HG03060 (cell line): ENCODE measurements around the gene PRKCA.

ENCODE experiments used
- ATAC-seq: cut with Tn5 transposase; IDR thresholded peaks from one replicate; pipeline ENCODE4 v1.9.1; 2021; ENCODE audit warnings: low read depth, moderate number of reproducible peaks; ENCODE audit not compliant: unreplicated experiment

Gene PRKCA

DNA sequence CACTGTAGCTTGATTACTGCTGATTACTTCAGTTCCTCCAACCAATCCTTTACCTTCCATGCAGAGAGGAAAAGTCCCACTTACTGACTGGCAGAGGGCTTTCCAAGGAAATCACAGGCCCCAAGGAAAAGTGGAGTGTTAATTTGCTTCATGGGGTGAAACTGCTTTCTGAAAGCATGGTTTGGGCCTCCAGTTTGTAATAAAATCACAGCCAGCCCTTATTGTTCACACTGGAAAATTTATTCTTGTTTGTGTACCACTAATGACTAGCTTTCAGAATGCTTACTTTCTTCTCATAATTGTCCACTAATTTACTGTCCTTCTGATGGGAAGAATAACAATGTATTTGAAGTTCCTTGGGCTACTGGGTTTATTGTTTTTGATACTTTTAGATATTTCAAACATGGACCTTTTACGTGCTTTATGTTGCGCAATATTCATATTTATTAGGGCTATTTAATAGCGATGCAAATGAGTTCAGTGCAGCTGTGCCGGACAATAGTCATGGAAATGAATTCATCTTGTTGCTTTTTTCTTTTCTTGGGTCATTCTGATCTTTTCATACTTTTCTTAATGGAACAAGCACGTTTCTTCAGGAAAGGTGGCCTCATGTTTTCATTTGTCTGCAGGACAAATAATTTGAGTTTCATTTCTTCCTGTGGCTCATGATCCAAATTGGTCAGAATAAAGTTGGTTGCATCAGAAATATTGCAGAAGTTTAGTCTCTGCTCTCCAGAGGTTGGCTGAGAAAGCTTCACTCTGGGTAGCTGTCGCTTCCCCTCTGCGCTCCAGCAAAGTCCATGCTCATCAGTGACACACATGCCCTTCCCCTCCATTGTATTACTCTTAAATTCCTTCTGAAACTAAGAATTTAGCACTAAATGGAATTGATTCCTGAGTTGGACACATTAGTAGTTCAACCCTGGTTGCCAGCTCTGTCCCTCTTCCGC is 128.7 kb downstream of the PRKCA start:
- ATAC-seq, result no peak

DNA sequence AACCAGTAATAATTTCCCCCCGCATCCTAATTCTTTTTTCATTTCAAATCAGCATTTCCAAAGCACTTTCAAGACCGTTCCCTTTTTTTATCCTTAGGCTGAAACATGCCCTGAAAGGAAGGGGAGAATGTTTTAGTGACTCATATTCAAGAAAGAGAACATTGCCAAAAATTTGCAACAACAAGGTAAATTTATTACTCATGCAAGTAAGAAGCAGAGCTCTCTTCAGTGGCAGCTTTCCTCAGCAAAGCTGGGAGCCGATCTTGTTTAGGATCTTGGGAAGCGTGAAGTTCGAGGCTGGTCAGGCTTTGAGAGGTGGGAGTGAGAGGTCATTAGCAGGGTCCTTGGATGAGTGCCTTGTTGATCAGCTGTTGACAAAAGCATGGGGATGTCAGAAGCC is 129.5 kb downstream of the PRKCA start:
- no peak for ATAC-seq

DNA sequence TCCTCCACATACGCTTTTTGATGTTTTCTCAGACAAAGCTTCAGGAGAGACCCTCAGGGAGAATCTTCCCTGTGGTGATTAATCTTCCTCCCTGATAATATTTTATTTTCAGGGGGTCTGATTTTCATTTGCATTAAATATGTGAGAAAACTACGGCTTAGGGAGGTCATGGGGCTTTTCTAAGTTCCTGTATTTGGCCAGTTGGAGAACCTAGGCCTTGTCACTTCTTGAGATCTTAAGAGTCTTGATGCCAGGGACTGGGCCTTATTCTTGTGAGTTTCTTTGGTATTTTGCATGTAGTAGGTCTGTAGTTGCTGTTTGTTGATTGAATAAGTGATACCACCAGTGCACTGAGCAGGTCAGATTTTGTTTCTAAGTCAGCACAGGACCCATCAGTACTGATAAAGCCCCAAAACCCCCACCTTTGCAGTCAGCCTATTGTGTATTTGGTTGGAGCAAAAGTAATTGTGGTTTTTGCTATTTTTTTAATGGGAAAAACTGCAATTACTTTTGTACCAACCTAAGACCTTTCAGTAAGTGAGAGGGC is 130.1 kb downstream of the PRKCA start:
- no peak for ATAC-seq

DNA sequence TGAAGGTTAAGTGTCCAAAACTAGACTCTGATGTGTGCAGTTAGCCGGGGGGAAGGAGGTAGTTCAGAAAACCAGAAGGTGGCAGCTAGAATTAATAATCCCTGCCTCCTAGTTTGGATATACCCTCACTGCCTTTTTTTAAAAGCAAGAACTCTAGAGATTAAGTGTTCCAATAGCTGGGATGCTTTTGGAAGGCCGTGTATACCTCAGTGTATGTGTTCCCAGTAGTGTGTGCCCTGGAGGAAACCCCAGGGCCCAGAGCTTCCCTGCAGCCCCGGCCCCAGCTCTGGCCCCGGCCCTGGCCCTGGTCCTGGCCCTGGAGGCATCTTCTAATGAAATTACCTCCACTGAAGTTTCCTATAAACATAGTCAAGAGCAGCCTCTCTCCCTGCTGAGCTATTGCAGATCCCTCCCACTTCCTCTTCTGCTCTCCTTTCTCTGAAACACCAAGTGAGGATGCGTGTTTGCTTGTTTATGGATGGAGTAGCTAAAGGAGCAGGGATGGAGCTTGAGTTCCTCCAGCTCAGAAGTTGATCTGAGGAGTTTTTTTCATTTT is 130.7 kb downstream of the PRKCA start:
- ATAC-seq, result no peak

DNA sequence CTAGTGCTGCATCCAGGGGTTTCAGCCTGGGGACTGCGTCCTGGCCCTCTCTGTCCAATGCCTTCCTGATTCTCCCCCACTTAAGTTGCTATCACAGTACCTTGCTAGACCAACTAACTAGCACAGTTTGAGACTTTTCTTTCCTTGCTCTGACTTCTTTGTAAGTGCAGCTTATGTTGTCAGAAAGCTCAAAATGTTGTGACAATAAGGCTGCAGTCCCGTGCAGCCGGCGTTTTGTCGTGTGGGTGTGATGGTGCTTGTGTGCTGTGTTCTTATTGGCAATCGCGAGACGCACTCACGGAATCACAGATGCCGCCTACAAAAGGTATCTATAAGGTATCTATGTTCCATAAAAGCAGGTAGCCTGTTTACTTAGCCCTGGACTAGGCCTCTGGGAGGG is 132.8 kb downstream of the PRKCA start:
- no peak for ATAC-seq

DNA sequence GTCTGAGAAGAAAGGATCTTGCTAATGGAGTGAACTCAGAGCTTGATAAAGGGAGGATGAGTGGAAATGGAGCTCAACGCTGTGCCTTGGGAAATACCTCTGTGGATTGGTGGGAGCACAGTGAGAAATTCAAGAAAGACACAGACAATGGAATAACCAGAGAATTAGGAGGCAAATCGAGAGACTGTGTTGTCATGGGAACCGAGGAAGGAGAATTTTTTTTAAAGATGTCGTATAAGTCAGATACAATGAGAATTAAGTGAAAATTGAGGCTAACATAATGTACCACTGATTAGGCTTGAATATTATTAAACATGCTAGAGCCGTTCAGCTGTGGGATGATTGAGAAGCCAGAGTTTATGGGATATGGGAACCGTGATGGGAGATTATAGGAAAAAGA is 134.2 kb downstream of the PRKCA start:
- no peak for ATAC-seq

DNA sequence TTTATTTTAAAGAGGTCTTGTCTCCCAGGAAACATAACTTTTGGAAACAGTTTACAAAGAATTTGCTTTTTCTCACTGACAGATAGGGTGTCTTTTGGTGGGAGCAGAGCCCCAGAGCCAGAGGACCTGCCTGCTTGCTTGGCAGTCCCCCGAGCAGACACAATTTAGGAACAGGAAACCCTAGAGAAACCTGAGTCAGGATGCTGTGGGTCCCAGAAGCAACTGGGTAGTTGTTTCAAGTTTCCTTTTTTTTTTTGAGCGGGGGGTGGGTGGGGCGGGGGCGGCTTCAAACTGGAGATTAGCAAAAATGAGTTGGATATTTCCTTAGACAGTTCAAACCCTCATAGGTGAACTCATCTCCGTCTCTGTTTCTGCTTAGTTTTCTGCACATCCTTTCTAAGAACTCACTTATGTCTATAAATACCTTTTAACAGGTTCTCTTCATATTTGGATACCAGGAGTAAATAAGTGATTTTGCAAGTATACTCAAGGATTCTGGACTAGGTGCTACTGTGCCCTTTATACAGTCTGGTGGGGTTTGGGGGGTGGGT is 135.1 kb downstream of the PRKCA start:
- no peak for ATAC-seq

DNA sequence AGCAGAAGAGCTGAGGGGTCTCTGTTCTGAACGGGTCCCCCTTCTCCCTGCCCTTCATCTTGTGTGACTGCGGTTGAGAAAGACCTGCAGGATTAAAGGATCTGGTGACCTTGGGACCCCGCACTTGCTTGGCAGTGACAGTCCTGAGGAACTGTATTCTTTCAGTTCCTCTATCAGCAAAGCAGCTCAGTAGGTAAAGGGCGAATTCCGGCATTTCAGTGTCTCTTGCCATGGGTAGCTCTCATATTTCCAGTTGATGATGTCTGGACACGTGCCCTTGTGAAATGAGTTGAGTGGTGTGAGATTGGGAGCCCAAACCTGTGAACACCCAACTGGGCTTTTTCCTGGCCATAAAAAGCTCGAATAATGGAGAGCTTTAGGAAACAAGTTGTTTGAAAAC is 135.7 kb downstream of the PRKCA start:
- ATAC-seq, result no peak

DNA sequence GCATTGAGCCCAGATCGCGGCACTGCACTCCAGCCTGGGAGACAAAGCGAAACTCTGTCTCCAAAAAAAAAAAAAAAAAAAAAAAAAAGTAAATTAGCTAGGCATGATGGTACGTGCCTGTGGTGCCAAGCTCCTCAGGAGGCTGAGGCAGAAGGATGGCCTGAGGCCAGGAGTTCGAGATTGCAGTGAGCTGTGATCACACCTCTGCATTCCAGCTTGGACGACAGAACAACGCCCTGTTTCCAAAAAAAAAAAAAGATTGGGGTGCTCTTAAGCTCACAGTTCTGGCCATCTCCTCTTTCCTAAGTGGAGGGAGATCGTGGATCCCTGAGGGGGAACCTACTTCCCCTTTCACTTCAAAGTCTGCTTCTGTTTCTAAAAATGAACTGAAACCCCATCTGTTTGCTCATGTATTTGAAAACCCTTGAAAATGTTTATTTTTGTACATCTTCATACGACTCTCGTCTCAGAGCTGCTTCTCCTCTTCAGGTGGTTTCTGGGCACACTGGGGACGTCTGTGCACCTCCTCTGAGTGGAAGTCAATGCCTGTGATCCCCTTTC is 138.8 kb downstream of the PRKCA start:
- ATAC-seq, result peak; percentile 72

DNA sequence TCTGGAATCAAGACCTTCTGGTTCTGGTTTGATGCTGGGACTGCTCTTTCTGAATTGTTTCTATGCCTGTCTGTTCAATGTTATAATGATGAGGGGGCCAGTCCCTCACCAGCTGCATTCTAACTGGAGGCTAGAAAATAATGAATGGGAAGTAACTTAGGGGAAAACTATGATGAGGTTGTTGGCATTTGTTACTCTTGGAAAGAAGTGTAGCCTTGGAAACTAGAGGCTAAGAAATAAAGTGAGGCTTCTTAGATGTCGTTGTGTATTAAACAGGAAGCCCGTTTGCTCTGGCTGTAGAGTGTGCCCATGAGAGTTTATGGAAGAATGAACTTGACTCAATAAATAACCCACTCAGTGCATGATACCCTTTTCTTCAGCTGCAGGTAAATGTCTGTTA is 140.8 kb downstream of the PRKCA start:
- no peak for ATAC-seq

DNA sequence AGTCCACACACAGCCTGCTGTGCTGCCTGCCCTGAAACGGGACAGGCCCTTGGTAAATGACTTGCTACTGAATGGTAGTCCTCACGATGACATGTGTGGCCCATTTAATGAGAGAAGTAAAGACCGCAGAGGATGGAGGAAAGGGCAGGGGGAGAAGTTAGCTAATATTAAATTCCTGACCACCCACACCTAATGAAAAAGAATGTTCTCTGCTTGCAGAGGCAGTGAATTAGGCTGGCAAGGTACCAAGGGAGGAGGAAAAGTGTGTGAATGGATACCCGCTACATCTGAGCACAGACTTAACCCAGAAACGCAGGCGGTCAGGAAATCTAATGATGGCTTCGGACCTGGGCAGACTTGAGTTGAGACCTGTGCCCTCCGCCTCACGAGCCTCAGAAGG is 141.2 kb downstream of the PRKCA start:
- no peak for ATAC-seq

DNA sequence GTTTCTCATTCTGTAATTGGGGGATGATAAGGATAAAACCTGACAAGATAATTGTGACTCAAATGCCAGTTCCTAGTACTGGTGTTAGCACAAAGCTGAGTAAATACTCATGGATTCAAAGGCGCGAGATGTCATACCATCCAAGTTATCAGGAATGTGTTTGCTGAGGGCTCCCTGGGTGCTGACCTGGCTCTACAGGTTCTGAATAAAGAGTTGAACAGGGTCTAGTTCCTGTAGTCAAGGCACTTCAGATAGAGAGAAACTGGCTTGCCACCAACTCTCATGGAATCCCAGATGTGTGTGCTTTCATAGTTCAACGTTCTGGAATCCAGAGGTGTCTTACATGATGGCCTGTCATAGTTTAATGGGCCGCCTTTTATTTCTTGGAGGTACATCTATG is 141.6 kb downstream of the PRKCA start:
- no peak for ATAC-seq

DNA sequence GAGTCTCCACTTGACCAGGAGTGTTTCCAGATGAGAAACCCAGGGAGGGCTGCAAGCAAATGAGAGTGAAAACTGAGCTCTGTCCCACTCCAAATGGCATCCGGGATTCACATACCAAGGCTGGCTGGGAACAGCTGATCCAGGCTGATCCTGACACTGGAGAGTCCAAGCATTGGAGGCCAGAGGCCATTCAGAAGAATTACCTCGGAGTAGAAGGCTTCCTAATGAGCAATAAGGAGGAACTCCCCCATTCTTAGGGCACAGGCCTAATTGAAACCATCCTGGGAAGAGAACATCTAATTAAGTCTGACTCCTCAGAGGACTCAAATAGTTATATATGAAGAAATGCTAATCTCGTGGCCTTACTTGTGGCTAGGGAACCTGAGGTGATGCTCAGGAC is 142.8 kb downstream of the PRKCA start:
- no peak for ATAC-seq

DNA sequence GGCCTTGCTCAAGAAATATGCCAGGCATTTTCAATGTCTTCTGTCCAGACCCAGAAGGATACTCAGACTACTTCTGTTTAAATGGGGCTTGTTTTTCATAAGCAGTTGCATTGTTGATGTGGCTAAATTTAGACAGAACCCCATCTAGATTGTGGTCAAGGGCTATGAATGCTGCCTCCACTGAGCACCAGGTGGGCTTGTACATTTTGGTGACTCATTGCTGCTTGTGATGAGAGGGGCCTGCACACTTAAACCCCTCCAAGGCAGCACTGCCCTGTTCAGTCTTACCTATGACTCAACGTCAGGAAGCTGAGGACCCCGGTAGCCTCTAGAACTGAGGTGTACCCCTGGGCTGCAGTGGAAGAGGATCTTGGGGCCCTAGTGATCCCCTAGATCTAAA is 144.0 kb downstream of the PRKCA start:
- no peak for ATAC-seq

DNA sequence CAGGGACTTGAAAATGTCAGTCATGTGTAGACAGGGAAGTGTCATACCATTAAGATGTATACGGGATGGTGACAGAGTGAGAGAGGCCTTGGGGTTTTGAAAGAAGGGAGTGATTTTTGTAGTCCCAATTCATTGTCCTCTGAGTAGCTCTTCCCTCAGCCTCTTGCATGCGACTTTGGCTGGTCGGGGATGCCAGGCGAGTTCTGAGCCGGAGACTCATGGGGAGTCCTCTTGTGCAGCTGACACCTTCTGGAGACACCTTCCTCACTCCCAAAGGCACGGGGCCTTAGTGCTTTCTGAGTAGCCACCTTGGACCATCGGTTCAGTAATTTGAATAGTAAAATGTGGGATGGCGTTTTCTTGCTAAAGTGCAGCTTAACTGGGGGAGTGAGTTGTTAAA is 144.7 kb downstream of the PRKCA start:
- no peak for ATAC-seq

DNA sequence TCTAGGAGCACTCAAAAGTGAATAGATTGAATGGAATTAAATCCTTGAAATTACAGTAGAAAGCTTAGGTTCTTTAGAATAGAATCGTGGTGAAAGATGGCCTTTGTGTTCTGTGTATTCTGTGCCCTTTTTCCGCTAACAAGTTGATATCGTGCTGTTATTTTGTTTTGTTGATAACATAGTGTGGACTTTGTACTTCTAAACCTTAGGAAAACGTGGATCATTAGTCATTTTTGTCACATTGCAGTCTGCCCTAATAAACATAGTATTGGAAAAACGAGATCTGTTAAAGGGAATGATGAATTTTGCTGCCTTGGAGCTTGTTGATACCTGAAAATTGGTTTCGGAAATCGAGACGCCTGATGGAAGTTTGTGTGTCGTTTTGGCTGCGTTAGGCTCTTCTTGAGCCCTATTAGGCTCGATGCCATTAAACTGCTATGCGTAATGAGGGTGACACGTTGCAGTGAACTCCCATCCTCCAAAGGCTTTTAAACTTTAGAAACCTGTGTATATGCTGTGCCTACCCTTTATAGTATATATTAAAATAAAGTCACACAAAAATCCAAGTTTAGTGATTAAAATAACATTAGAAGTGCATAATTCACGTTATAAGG is 145.7 kb downstream of the PRKCA start:
- ATAC-seq, result no peak

DNA sequence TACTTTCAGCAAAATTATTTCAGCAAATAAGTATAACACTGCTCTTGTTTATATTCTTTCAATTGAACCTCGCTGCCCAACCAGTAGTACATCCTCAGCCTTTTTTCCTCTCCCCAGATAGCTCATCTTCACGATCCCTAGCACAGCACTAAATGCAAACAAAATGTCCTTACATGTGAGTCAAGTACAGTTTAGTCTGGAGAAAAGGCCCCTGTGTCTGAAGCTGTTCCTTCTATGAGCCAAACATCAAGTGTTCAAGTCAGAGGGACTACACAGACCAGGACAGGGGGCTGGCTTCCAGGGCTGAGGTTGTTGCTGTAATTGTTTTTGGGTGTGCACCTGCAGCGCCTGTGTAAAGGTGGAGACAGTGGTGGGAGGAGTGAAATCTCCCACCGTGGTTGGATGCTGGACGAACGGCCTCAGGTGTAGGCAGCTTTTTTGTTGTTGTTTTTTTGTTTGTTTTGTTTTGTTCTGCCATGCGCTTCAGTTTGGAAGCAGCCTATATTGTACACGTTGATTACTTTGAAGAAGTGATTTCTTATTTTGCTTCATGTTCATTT is 147.1 kb downstream of the PRKCA start:
- no peak for ATAC-seq

DNA sequence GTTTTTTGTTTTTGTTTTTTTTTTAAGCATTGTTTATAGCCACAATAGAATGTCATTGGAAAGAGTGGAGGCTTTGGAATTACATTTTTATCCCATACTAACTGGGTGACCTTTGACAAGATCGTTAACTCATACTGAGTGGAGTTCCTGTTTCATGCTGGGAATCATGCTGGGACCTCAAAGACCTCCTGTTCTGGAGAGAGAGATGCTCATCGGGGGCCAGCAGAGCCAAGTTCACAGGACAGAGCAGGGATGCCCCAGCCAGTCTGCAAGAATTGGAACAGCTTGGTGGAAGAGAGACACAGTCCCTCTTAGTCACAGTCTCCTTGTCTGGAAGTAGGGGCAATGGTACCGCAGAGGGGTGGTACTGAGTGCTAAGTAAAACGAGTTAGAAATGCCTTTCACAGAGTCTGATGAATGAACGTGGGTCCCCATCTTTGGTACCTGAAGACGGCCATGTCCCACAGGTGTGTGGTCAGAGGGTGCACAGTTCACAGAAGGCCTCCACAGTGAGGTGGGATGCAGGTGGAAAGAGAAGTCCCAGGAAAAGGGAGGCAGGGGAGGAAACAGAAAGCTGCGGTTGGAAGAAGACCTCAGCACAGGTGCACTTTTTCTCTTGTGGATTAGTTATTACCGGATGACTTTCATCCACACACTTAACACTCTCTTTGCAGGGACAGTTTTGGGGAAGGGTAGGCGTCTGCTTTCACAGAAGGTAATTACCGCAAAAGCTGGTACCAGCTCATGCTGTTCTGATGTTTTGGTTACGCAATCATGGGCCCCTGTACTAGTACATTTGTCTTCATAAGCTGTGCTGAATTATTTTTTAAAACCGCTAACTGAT is 147.8 kb downstream of the PRKCA start:
- no peak for ATAC-seq

DNA sequence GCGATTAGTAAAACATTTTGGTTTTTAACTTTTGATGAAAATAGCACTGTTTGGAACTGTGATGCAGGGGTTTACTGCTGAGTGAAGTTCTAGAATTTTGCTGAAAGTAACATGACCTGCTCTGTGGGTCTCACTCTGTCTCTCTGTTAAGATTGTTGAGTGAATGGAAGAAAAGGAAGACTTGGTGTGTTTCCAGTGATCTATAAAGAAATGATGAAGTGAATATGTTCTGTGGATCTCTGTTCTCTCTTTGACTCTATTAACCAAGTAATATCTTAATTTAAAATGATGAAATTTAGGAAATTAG is 148.4 kb downstream of the PRKCA start:
- ATAC-seq, result no peak
